Astrocyte (in vitro differentiated cells and primary cell): Measurements from ENCODE around the gene GPX1.

Experiments
- CTCF ChIP-seq: IDR thresholded peaks from 2 replicates; pipeline ENCODE4 v1.5.1; 2011; ENCODE audit warnings: low read depth, mild to moderate bottlenecking, inconsistent platforms, low read length, moderate library complexity; ENCODE audit not compliant: insufficient read depth
- EZH2 ChIP-seq: IDR thresholded peaks from 2 replicates; pipeline ENCODE4 v1.6.1; 2012; ENCODE audit warnings: mild to moderate bottlenecking, low read length, inconsistent platforms; ENCODE audit not compliant: insufficient read depth

GRCh38 chr3:49324768-49325167 is 33.4 kb downstream of the GPX1 start:
- no peak for TF ChIP-seq CTCF
- TF ChIP-seq EZH2: no peak
